Uterus (tissue), 4 donors: ENCODE data around the gene FMN2. TPM values are rescaled to one million over a fixed set of nuclear protein-coding genes. Genes with fewer than 3 reads are reported as not detected.

Experiments used
- DNase-seq, 2 donors: peaks; one replicate each; pipeline ENCODE4 v3.0.0-alpha.2; 2019 to 2020
- H3K27ac ChIP-seq, 2 donors: fragments of 200-600 bp; sonication (generic); 1 replicate in 1 of 2; 2 replicates in 1 of 2; pipeline ENCODE4 v1.5.1; 2016 to 2018
- H3K27me3 ChIP-seq, 2 donors: fragments of 200-600 bp; sonication (generic); one replicate each; pipeline ENCODE4 v1.5.1; 2018 to 2019; ENCODE audit warnings: control low read depth in 1 of 2
- H3K36me3 ChIP-seq, 2 donors: fragments of 200-600 bp; sonication (generic); one replicate each; pipeline ENCODE4 v1.5.1; 2019; ENCODE audit warnings: control low read depth in 1 of 2
- H3K4me1 ChIP-seq, 2 donors: fragments of 200-600 bp; sonication (generic); one replicate each; pipeline ENCODE4 v1.5.1; 2018 to 2019; ENCODE audit warnings: control low read depth in 1 of 2
- H3K4me3 ChIP-seq, 2 donors: fragments of 200-600 bp; sonication (generic); 1 replicate in 1 of 2; 2 replicates in 1 of 2; pipeline ENCODE4 v1.5.1; 2018 to 2019; ENCODE audit warnings: mild to moderate bottlenecking in 1 of 2
- H3K9me3 ChIP-seq, 2 donors: fragments of 200-600 bp; sonication (generic); one replicate each; pipeline ENCODE4 v1.5.1; 2019; ENCODE audit warnings: control low read depth in 1 of 2
- CTCF ChIP-seq, 4 experiments: fragments of 200-600 bp in 2 of 4; fragments of 450-650 bp in 2 of 4; sonication (generic) in 2 of 4; IDR thresholded peaks; one replicate each; pipeline ENCODE4 v1.5.1; 2016 to 2019; ENCODE audit warnings: antibody characterized with exemption in 4 of 4, mild to moderate bottlenecking in 2 of 4, moderate library complexity in 1 of 4
- POLR2A ChIP-seq, 2 donors: fragments of 450-650 bp; IDR thresholded peaks; one replicate each; pipeline ENCODE4 v1.6.1; 2016; ENCODE audit warnings: antibody characterized with exemption in 2 of 2, mild to moderate bottlenecking in 1 of 2, moderate library complexity in 1 of 2
- intact Hi-C: fragments of 100-400 bp; cut with DNase I; formaldehyde crosslinking; loops from one replicate; pipeline ENCODE4 v1.15.1; 2023; ENCODE audit warnings: low total_unique reads
- total RNA-seq, 4 donors: library from RNA; depleted of rRNA in 3 of 4; stranded (reverse); fragments of >200 nt in 3 of 4; gene quantifications; one replicate each; pipeline versions ENCODE4 v1.1.0 to v1.2.4, GENCODE V29; 2014 to 2023
- donor health status: DM: yes; HTN: yes; CAD: no.

Gene FMN2
- total RNA-seq, 4 donors from 2014 or later, result 1.0 to 6.5 (median 2.3) TPM; not detected in 1

- DNase-seq, result no peak
- Histone ChIP-seq H3K4me3 (no peak overlapping the region), H3K4me1 (no peaks in the 10 kb centered on the region), H3K27me3 (no peaks in the 10 kb centered on the region), H3K36me3 (no peaks in the 10 kb centered on the region), H3K27ac (peak overlapping the region in 1 of 2 donors; percentile 7), H3K9me3 (no peaks in the 10 kb centered on the region)
- TF ChIP-seq CTCF (IDR thresholded peaks at IDR 0.05), result no peak
- TF ChIP-seq POLR2A (IDR thresholded peaks at IDR 0.05), result no peak
- intact Hi-C loops, result no loop called here
Observed at GRCh38 chr1:240344918-240345317, 253.2 kb downstream of the FMN2 start.

GRCh38 chr1:240349695-240350094 lies 258.0 kb downstream of the FMN2 start:
- Histone ChIP-seq H3K36me3 (no peaks in the 10 kb centered on the region), H3K27me3 (no peaks in the 10 kb centered on the region), H3K4me1 (no peaks in the 10 kb centered on the region), H3K27ac (peak overlapping the region in 1 of 2 donors; percentile 16), H3K4me3 (no peak overlapping the region), H3K9me3 (no peaks in the 10 kb centered on the region)
- DNase-seq, result no peak
- TF ChIP-seq CTCF (IDR thresholded peaks at IDR 0.05), result no peak
- TF ChIP-seq POLR2A (IDR thresholded peaks at IDR 0.05), result no peak
- intact Hi-C loops, result no loop called here

GRCh38 chr1:240350910-240351331 lies 259.2 kb downstream of the FMN2 start:
- peak overlapping the region; percentile 42 to 83 for H3K27ac ChIP-seq
- intact Hi-C loops, result no loop called here
- no peak for DNase-seq

GRCh38 chr1:240351690-240352089 lies 260.0 kb downstream of the FMN2 start:
- no peak overlapping the region for H3K4me3 ChIP-seq
- DNase-seq, result no peak
- TF ChIP-seq CTCF (IDR thresholded peaks at IDR 0.05), result no peak
- TF ChIP-seq POLR2A (IDR thresholded peaks at IDR 0.05), result no peak
- no peaks in the 10 kb centered on the region for H3K36me3 ChIP-seq
- intact Hi-C loops, result no loop called here
- H3K4me1 ChIP-seq, result no peaks in the 10 kb centered on the region
- no peaks in the 10 kb centered on the region for H3K9me3 ChIP-seq
- H3K27me3 ChIP-seq, result no peaks in the 10 kb centered on the region
- H3K27ac ChIP-seq, result peak overlapping the region; percentile 54 to 83

More at GRCh38 chr1:240350910-240351331, 259.2 kb downstream of the FMN2 start:
- Histone ChIP-seq H3K4me1 (no peaks in the 10 kb centered on the region), H3K27me3 (no peaks in the 10 kb centered on the region), H3K9me3 (no peaks in the 10 kb centered on the region), H3K36me3 (no peaks in the 10 kb centered on the region), H3K4me3 (no peak overlapping the region)
- TF ChIP-seq POLR2A (IDR thresholded peaks at IDR 0.05), result no peak
- TF ChIP-seq CTCF (IDR thresholded peaks at IDR 0.05), result no peak

- Histone ChIP-seq H3K27me3 (no peaks in the 10 kb centered on the region), H3K27ac (peak overlapping the region; percentile 54 to 83), H3K4me1 (no peaks in the 10 kb centered on the region), H3K9me3 (no peaks in the 10 kb centered on the region), H3K36me3 (no peaks in the 10 kb centered on the region), H3K4me3 (no peak overlapping the region)
- no peak for TF ChIP-seq POLR2A (IDR thresholded peaks at IDR 0.05)
- no peak for TF ChIP-seq CTCF (IDR thresholded peaks at IDR 0.05)
- intact Hi-C loops, result no loop called here
- peak in 1 of 2 donors; percentile 42 for DNase-seq
Observed at GRCh38 chr1:240352769-240353168, 261.1 kb downstream of the FMN2 start.
